Measurements from ENCODE around the gene APLP2. TPM values are rescaled to one million over a fixed set of nuclear protein-coding genes. Genes with fewer than 3 reads are reported as not detected.

APLP2 gene
- total RNA-seq, 1 experiment from 2014 or later, result 350 TPM

- ChIA-PET CTCF (interaction anchor here (1.2 kb wide), 1 partner anchor 69 kb away, joined by 4 read pairs; no protein-coding TSS in a partner anchor), POLR2A (ENCODE audit: unreplicated experiment) (interaction anchor here (0.5 to 0.7 kb wide), 3 partner anchors 9 to 373 kb away, joined by 3 to 22 read pairs (median 3); partner anchors contain the start of gene PRDM10)
- Histone ChIP-seq H3K4me1 (replicated peaks; ENCODE audit: insufficient read depth) (peaks cover 46% of the 10 kb centered on the region), H4K20me1 (ENCODE audit: insufficient read depth) (peaks cover 24% of the 10 kb centered on the region), H3K27me3 (ENCODE audit: insufficient read depth, low read depth) (no peaks in the 10 kb centered on the region), H3K9me2 (ENCODE audit: insufficient read depth) (no peaks in the 10 kb centered on the region), H2AFZ (peak overlapping the region; percentile 3), H3K9me3 (ENCODE audit: insufficient read depth, low read depth) (no peaks in the 10 kb centered on the region), H3K27ac (peak overlapping the region; percentile 30), H3K4me2 (peak overlapping the region; percentile 91), H3K4me3 (peak overlapping the region; percentile 55), H3K36me3 (ENCODE audit: low read depth) (no peaks in the 10 kb centered on the region; the same call in 1 of the 2 replicates), H3K79me2 (ENCODE audit: low read depth) (peaks cover 59% of the 10 kb centered on the region), H3F3A (ENCODE audit: insufficient read depth, low read depth) (peaks cover 19% of the 10 kb centered on the region)
- TSS peak; percentile 42 for BruUV-seq (replicated peaks)
- no peak for DNase-seq
- TF ChIP-seq CTCF (conservative IDR thresholded peaks at IDR 0.05), result no peak
- no peak for TF ChIP-seq EZH2 (IDR thresholded peaks at IDR 0.05; ENCODE audit: low read depth)
- intact Hi-C loops (cut with micrococcal nuclease; ENCODE audit: unreplicated experiment), result loop anchor here (2.0 kb wide), 1 partner anchor 54 kb away; no protein-coding TSS in a partner anchor
These were observed 1.6 kb downstream of the APLP2 start for GRCh38 chr11:130071211-130071712.

GRCh38 chr11:130074736-130075135 lies 5.0 kb downstream of the APLP2 start:
- no TSS peak for BruUV-seq (replicated peaks)
- no peak for DNase-seq
- ChIA-PET POLR2A (ENCODE audit: unreplicated experiment) (no interaction called here), CTCF (no interaction called here)
- H3K4me2 ChIP-seq, result no peak overlapping the region
- intact Hi-C loops (cut with micrococcal nuclease; ENCODE audit: unreplicated experiment), result no loop called here
- no peaks in the 10 kb centered on the region for H3K27me3 ChIP-seq (ENCODE audit: insufficient read depth, low read depth)
- H3F3A ChIP-seq (ENCODE audit: insufficient read depth, low read depth), result peaks cover 9% of the 10 kb centered on the region
- peaks cover 33% of the 10 kb centered on the region for H3K4me1 ChIP-seq (replicated peaks; ENCODE audit: insufficient read depth)
- no peak overlapping the region for H3K27ac ChIP-seq
- no peaks in the 10 kb centered on the region for H3K9me2 ChIP-seq (ENCODE audit: insufficient read depth)
- H3K4me3 ChIP-seq, result no peak overlapping the region
- peaks cover 94% of the 10 kb centered on the region for H3K79me2 ChIP-seq (ENCODE audit: low read depth)
- TF ChIP-seq CTCF (conservative IDR thresholded peaks at IDR 0.05), result no peak
- no peak for TF ChIP-seq EZH2 (IDR thresholded peaks at IDR 0.05; ENCODE audit: low read depth)
- no peaks in the 10 kb centered on the region for H3K9me3 ChIP-seq (ENCODE audit: insufficient read depth, low read depth)
- H4K20me1 ChIP-seq (ENCODE audit: insufficient read depth), result peaks cover 29% of the 10 kb centered on the region
- H2AFZ ChIP-seq, result no peak overlapping the region
- H3K36me3 ChIP-seq (ENCODE audit: low read depth), result no peaks in the 10 kb centered on the region; the same call in 1 of the 2 replicates

GRCh38 chr11:130076778-130077481 lies 7.2 kb downstream of the APLP2 start:
- POLR2A ChIA-PET (ENCODE audit: unreplicated experiment), result interaction anchor here (0.5 kb wide), 1 partner anchor 74 kb away, joined by 18 read pairs; the partner anchor contains the start of gene PRDM10
- H3K4me2 ChIP-seq, result 0 out of 2 replicates have a peak overlapping the region, but pooled peaks have one; percentile 0
- H2AFZ ChIP-seq, result no peak overlapping the region
- H3K79me2 ChIP-seq (ENCODE audit: low read depth), result peaks cover 100% of the 10 kb centered on the region
- intact Hi-C loops (cut with micrococcal nuclease; ENCODE audit: unreplicated experiment), result no loop called here
- no peaks in the 10 kb centered on the region; the same call in 1 of the 2 replicates for H3K36me3 ChIP-seq (ENCODE audit: low read depth)
- no peaks in the 10 kb centered on the region for H3K9me3 ChIP-seq (ENCODE audit: insufficient read depth, low read depth)
- H3F3A ChIP-seq (ENCODE audit: insufficient read depth, low read depth), result peaks cover 13% of the 10 kb centered on the region
- TF ChIP-seq CTCF (conservative IDR thresholded peaks at IDR 0.05), result no peak
- TF ChIP-seq EZH2 (IDR thresholded peaks at IDR 0.05; ENCODE audit: low read depth), result no peak
- H3K27me3 ChIP-seq (ENCODE audit: insufficient read depth, low read depth), result no peaks in the 10 kb centered on the region
- 0 out of 2 replicates have a peak overlapping the region, but pooled peaks have one; percentile 2 for H3K27ac ChIP-seq
- no peaks in the 10 kb centered on the region for H3K9me2 ChIP-seq (ENCODE audit: insufficient read depth)
- no peak for DNase-seq
- no peak overlapping the region for H3K4me3 ChIP-seq
- H3K4me1 ChIP-seq (replicated peaks; ENCODE audit: insufficient read depth), result peaks cover 29% of the 10 kb centered on the region
- CTCF ChIA-PET, result no interaction called here
- no TSS peak for BruUV-seq (replicated peaks)
- peaks cover 35% of the 10 kb centered on the region for H4K20me1 ChIP-seq (ENCODE audit: insufficient read depth)

Data from PC-9 (cell line).